DMS79 treated with DMSO at 0.1 percent for 48 hours (cell line): ENCODE data around the gene SMTN.
"Not testable (repeated sequence)": the region's sequence is repeated elsewhere in the genome, so short reads cannot be mapped to it uniquely, and the experiment has no call there.

Experiments
- DNase-seq: peaks from one replicate; lab custom pipeline; 2025; lab: John Stamatoyannopoulos, UW

SMTN gene

GRCh38 chr22:31080848-31081649 is at the start of gene SMTN:
TSS of gene SMTN (plus strand) at chr22:31081318. CDS start at chr22:31083259, 1,941 bp downstream.
- DNase-seq, result peak; percentile 61

- no peak for DNase-seq
Observed at GRCh38 chr22:31036671-31037550, 44.2 kb upstream of the SMTN start.

GRCh38 chr22:31038686-31039085 is 42.4 kb upstream of the SMTN start:
- DNase-seq, result no peak

- DNase-seq, result no peak
Observed at GRCh38 chr22:31039393-31039792, 41.7 kb upstream of the SMTN start.

- DNase-seq, result no peak
Observed at GRCh38 chr22:31040542-31041398, 40.3 kb upstream of the SMTN start.

- DNase-seq, result no peak
Observed at GRCh38 chr22:31044262-31044861, 36.8 kb upstream of the SMTN start.

- DNase-seq, result no peak
Observed at GRCh38 chr22:31045900-31046538, 35.1 kb upstream of the SMTN start.

GRCh38 chr22:31046539-31047226 is 34.4 kb upstream of the SMTN start:
- no peak for DNase-seq

- no peak for DNase-seq
Observed at GRCh38 chr22:31048570-31048969, 32.5 kb upstream of the SMTN start.

GRCh38 chr22:31049815-31050420 is 31.2 kb upstream of the SMTN start:
- no peak for DNase-seq

- no peak for DNase-seq
Observed at GRCh38 chr22:31055117-31055634, 25.9 kb upstream of the SMTN start.

GRCh38 chr22:31055635-31056159 is 25.4 kb upstream of the SMTN start:
- peak; percentile 5 for DNase-seq

- no peak for DNase-seq
Observed at GRCh38 chr22:31056986-31057599, 24.0 kb upstream of the SMTN start.

GRCh38 chr22:31059663-31060062 is 21.5 kb upstream of the SMTN start:
- not testable (repeated sequence) for DNase-seq

- DNase-seq, result no peak
Observed at GRCh38 chr22:31062566-31063230, 18.4 kb upstream of the SMTN start.

GRCh38 chr22:31064369-31064768 is 16.7 kb upstream of the SMTN start:
- DNase-seq, result no peak

GRCh38 chr22:31068970-31069369 is 12.1 kb upstream of the SMTN start:
- no peak for DNase-seq

- DNase-seq, result not testable (repeated sequence)
Observed at GRCh38 chr22:31069691-31070314, 11.3 kb upstream of the SMTN start.
